ENCODE results near the gene ABCC12.
A peak's percentile ranks its signal among the peaks of the same experiment; 100 is the strongest.

ABCC12 gene

DNA sequence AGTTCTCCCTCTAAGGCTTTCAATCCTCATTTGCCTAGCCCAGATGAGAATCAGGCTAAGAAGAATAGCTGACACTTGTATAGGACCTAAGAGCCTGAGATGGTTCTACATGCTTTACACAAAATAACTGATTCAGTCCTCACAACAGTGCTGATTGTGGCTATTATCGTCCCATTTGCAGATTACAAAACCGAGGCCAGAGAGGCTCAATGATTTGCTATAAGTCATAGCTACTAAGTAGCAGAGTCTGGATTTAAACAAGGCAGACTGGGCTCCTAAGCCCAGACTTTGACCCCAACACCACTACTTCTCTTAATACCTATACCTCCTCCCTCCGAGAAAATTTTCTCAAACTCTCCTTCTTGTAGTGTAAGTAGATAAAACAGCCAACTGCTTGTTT lies 23.1 kb downstream of the ABCC12 start:
- DNase-seq (ENCODE audit: low read depth in 2 of 2): no peak

DNA sequence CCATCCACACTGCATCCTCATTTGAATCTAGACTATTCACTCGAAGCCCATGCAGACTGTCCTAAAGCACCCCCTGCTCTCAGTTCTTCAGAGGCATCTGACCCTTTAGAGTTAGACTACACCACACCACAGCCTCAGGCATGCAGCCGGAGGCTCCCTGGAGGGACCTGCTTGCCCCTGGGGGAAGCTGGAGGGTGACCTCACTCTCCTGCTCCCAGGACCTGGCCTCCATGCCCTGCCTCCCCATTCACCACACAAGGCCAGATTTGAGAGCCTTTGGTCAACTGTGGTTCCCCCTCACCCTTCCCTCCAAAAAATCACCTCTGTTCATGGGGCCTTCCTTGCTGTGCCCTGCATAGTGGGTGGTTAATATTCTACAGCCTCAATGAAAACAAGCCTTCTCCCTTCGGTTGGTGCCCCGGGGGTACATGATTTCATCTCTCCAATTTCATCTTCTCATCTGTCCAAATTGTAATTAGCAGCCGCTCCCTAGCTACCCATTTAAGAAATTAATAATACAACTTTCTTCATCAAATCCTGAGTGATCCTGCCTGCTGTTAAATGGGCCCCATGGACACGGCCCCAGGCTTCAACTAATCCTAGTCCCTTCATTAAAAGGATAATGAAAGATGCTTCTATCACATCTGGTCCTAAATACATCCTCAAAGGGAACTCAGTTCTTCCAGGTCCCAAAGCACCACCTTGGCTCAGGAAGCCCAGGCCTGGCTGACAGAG lies 24.4 kb downstream of the ABCC12 start:
- DNase-seq (ENCODE audit: low read depth in 2 of 2): no peak

- no peak for DNase-seq (ENCODE audit: low read depth in 2 of 2)
These were observed 25.9 kb downstream of the ABCC12 start for GRCh38 chr16:48129926-48130325.

GRCh38 chr16:48128769-48129168 lies 27.0 kb downstream of the ABCC12 start:
- no peak for DNase-seq (ENCODE audit: low read depth in 2 of 2)

DNA sequence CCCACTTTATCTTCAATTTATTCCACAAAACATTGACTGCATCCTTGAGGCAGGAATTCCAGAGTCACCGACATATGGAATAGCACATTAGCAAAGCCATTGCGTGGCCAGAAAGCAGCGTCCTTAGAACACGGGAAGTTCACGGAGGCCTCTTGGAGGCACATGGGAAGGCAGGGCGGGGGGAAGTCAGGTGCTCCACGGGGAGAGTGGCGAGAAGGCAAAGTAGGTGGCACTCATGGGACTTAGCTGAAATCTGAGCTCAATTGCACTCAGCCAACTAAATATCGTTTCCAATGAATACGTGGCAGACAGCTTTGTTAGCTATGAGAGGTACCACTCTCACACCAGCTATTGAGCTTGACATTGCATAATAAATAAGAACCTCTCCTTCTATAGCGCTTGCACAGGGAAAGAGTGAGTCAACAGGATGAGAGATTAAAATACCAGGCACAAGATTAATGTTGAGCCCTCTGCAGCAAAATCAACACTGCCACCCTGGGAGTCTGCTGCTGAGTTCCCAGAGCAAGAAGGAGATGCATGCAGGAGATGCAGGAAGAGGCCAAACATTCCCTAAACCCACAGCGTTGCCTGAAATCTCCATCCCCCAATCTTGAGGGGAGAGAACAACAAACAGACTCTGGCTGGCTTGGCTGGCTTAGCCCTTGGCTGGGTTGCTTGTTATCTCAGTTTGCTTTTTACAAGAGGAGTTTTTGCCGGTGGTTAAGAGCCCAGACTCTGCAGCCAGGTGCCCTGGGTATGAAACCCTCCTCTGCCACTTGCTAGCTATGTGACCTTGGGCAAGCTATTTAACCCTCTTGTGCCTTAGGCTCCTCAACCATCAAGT lies 28.8 kb downstream of the ABCC12 start:
- no peak for DNase-seq (ENCODE audit: low read depth in 2 of 2)

DNA sequence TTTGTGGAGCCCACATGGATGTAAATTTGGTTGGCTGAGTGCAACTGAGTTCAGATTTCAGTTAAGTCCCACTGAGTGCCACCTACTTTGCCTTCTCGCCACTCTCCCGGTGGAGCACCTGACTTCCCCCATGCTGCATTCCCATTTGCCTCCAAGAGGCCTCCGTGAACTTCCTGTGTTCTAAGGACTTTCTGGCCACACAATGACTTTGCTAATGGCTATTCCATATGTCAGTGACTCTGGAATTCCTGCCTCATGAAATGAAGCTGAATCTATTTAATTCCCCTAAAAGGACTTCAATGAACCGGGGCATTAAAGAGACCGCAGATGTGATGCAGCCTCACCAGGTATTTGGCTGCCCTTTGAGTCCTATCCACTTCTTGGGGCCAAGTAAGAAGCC lies 29.9 kb downstream of the ABCC12 start:
- DNase-seq (ENCODE audit: low read depth in 2 of 2): no peak

DNA sequence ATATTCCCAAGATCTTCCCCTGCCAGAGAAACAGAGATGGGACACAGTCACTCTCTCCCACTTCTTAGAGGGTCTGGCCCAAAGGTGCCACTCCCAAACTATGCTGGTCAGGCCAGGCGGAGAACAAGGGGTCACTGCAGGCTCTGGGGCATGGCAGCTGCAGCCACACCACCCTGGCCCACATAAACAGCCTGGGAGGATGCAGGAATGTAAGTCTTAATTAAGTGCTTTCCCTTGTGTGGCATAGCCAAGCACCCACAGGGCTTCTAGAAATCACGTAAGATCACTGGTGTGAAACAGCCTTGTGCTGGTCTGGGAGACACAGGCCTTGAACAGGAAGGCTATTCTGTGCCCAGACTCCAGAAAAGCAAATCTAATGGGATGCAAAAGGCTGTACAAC lies 31.5 kb downstream of the ABCC12 start:
- no peak for DNase-seq (ENCODE audit: low read depth in 2 of 2)

- DNase-seq (ENCODE audit: low read depth in 2 of 2): no peak
These were observed 32.5 kb downstream of the ABCC12 start for GRCh38 chr16:48123104-48123788.

- no peak for DNase-seq (ENCODE audit: low read depth in 2 of 2)
These were observed 34.5 kb downstream of the ABCC12 start for GRCh38 chr16:48121276-48121675.

- no peak for DNase-seq (ENCODE audit: low read depth in 2 of 2)
These were observed 37.0 kb downstream of the ABCC12 start for GRCh38 chr16:48118841-48119240.

DNA sequence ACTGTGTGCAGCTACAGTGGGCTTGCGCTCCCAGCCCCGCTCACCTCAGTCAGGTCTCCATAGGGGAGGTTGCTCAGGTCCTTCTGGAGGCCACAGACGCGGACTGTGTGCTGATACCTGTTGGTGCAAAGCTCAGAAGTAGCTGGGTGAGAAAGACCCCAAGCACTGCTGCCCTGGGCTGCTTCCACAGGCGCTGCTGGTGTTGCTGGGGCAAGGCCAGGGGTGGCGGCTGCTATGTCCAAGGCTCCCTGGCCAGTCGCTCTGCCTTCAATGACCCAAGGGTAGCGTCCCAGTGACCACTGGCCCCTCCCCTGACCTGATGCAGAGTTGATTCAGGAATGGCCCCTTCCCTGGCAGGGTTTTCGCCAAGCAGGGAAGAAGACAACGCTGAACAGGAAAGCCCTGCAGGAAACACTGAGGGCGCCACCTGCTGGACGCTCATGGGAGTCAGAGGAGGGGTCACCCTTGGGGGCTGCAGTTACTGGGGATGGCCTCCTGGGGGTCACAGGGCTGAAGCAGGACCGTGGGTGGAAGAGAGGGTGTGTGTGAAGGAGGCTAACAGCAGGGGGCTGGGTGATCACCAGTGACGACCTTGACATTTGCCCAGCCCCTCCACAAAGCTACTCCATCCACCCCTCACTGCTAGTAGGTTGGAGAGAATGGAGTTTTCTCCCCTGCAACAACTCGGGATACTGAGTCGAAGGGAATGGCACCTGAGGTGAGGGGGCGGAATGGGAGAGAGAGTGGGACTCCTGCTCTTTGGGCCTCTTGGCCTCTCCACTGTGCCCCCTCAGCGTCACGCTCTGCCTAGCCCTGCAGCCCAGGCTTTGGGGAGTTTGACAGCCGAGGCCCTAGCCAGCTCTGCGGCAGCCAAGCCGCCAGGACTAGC lies 38.3 kb downstream of the ABCC12 start:
- DNase-seq (ENCODE audit: low read depth in 2 of 2): peak; percentile 5 to 10

- no peak for DNase-seq (ENCODE audit: low read depth in 2 of 2)
These were observed 40.5 kb downstream of the ABCC12 start for GRCh38 chr16:48115299-48115698.

DNA sequence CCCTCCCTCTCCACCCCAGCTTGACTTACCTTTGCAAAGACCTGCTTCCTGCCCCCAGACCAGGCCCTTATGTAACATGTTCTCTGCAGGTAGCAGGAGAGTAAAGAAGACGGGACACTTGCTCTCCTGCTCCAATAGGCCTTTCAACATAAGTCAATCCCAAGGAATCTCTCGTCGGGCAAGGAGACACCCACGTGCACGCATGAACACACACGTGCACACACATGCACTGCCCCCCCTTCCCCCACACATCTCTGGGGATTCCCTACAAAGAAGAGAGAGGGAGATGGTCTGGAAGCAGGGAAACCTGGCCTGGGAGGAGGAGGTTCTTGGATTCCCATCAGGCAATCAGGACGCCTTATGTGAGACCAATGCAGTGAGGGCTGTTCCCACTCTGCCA lies 41.4 kb downstream of the ABCC12 start:
- DNase-seq (ENCODE audit: low read depth in 2 of 2): no peak

GRCh38 chr16:48113471-48113870 lies 42.3 kb downstream of the ABCC12 start:
- DNase-seq (ENCODE audit: low read depth in 2 of 2): no peak

DNA sequence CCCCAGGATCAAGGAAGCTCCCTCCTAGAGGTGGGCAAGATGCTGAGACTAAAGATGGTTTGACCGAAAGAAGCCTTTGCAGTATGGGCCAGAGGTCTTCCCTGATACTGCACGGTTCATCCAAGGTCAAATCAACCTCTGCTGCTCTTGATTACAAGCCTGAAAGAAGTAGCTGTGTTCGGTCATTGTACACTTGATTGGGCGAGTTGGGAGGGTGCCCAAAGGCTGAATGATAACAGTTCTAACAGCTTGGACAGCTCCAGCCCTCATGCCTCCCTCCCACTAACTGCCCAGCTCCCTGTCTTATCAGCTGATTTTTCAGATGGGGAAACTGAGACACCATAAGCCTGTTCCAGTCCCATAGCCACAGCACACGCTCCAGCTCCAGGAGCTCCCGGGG lies 42.8 kb downstream of the ABCC12 start:
- DNase-seq (ENCODE audit: low read depth in 2 of 2): no peak

DNA sequence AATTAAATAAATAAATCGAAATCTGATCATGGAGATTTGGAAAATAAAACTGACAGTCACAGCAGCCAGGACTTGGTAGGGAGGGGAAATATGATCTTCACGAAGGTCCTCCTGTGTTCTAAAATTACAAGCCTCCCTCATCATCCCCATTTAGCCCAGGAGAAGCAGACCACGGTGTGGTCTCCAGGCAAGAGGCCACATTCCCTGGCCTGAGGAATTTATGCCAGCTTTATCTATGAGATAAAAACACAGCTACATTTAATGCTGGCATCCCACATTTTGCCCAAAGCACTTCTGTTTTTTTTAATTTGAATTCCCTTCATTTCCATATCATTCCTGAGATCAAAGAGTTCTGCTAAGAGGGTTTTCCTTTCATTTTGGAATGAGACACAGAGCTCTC lies 43.2 kb downstream of the ABCC12 start:
- no peak for DNase-seq (ENCODE audit: low read depth in 2 of 2)

DNA sequence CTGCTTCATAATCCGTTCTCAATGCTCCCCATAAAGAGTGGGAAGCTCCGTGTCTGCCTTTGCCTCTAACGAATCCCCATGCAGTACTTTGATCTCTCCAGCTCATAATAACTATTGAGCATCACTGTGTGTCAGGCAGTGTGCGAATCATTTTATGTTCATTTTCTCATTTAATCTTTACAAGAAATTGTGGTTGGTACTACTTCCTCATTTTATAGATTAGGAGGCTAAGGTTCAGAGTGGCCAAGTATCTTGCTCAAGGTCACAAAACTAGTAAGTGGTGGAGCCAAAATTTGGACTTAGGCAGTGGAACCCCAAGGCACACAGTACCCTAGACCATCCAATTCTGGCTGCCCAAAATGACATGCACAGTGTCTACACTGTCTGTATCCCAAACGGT lies 44.8 kb downstream of the ABCC12 start:
- no peak for DNase-seq (ENCODE audit: low read depth in 2 of 2)

- no peak for DNase-seq (ENCODE audit: low read depth in 2 of 2)
These were observed 45.8 kb downstream of the ABCC12 start for GRCh38 chr16:48110000-48110399.

DNA sequence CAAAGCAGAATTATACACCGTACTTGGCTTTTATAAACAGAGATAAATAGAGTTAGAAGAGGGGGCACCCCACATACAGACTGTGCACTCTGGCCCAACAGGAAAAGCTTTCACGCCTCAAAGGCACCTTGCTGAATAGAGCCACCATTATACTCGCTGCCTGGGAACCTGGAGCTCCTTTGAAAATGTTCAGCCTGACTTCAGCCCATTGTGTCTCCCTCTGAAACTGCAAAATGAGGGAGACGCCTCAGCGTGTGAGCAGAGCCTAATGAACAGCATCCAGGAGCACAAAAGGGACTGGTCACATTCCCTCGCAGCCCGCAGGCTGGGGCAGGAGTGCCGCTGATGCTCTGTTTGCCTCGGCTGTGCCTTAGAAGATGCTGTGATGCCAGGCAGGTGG lies 46.3 kb downstream of the ABCC12 start:
- DNase-seq (ENCODE audit: low read depth in 2 of 2): no peak

GRCh38 chr16:48106446-48106845 lies 49.3 kb downstream of the ABCC12 start:
- DNase-seq (ENCODE audit: low read depth in 2 of 2): no peak
